Activated T-helper 17 cell treated with anti-CD3 and anti-CD28 coated beads, Interleukin-2, amount 50 U/mL, for 72 hours (primary cell): Measurements from ENCODE around the gene DACT2. TPM values are rescaled to one million over a fixed set of nuclear protein-coding genes. Genes with fewer than 3 reads are reported as not detected.
"Not testable (repeated sequence)": the region's sequence is repeated elsewhere in the genome, so short reads cannot be mapped to it uniquely, and the experiment has no call there.

Experiments used
- ATAC-seq: fragments of 150-1000 bp; cut with Tn5 transposase; replicated peaks from 2 replicates; pipeline ENCODE4 v1.10.0; 2021; ENCODE audit warnings: mild to moderate bottlenecking, moderate library complexity
- H3K27ac Mint-ChIP-seq: one replicate; pipeline ENCODE4 v1.8.0; 2022; ENCODE audit warnings: mixed read lengths
- H3K27me3 Mint-ChIP-seq: one replicate; pipeline ENCODE4 v1.8.0; 2022; ENCODE audit warnings: mixed read lengths
- H3K36me3 Mint-ChIP-seq: one replicate; pipeline ENCODE4 v1.8.0; 2022; ENCODE audit warnings: low read depth, mild to moderate bottlenecking, mixed read lengths
- H3K4me1 Mint-ChIP-seq: one replicate; pipeline ENCODE4 v1.8.0; 2022; ENCODE audit warnings: mixed read lengths
- H3K4me3 Mint-ChIP-seq: one replicate; pipeline ENCODE4 v1.8.0; 2022; ENCODE audit warnings: mild to moderate bottlenecking, mixed read lengths
- H3K9me3 Mint-ChIP-seq: one replicate; pipeline ENCODE4 v1.8.0; 2022; ENCODE audit warnings: mixed read lengths
- total RNA-seq, 2 donors: library from RNA; stranded (reverse); gene quantifications; one replicate each; pipeline ENCODE4 v1.2.3, GENCODE V29; 2022

Gene DACT2
- total RNA-seq, 2 donors from 2014 or later = 0.13 TPM; not detected in 1

GRCh38 chr6:168281314-168281713 lies 38.3 kb downstream of the DACT2 start:
- not testable (repeated sequence) for H3K4me3 Mint-ChIP-seq, H3K9me3 Mint-ChIP-seq, H3K36me3 Mint-ChIP-seq
- peak overlapping the region; percentile 65 for H3K27ac Mint-ChIP-seq
- peaks cover 22% of the 10 kb centered on the region for H3K27me3 Mint-ChIP-seq
- peaks cover 12% of the 10 kb centered on the region for H3K4me1 Mint-ChIP-seq
- peak; percentile 61 for ATAC-seq

GRCh38 chr6:168280899-168281245 lies 38.7 kb downstream of the DACT2 start:
- no peak for ATAC-seq
- H3K9me3 Mint-ChIP-seq = peaks cover 5% of the 10 kb centered on the region
- H3K27ac Mint-ChIP-seq = peak overlapping the region; percentile 65
- no peaks in the 10 kb centered on the region for H3K36me3 Mint-ChIP-seq
- peaks cover 10% of the 10 kb centered on the region for H3K4me1 Mint-ChIP-seq
- H3K4me3 Mint-ChIP-seq = no peak overlapping the region
- H3K27me3 Mint-ChIP-seq = peaks cover 22% of the 10 kb centered on the region

- H3K4me3 Mint-ChIP-seq = no peak overlapping the region
- peaks cover 5% of the 10 kb centered on the region for H3K9me3 Mint-ChIP-seq
- no peak overlapping the region for H3K27ac Mint-ChIP-seq
- H3K36me3 Mint-ChIP-seq = no peaks in the 10 kb centered on the region
- peaks cover 26% of the 10 kb centered on the region for H3K27me3 Mint-ChIP-seq
- H3K4me1 Mint-ChIP-seq = peaks cover 7% of the 10 kb centered on the region
- ATAC-seq = no peak
Observed at GRCh38 chr6:168280020-168280898, 39.3 kb downstream of the DACT2 start.

GRCh38 chr6:168279403-168279935 lies 40.1 kb downstream of the DACT2 start:
- H3K4me3 Mint-ChIP-seq = no peak overlapping the region
- H3K27me3 Mint-ChIP-seq = peaks cover 24% of the 10 kb centered on the region
- no peaks in the 10 kb centered on the region for H3K9me3 Mint-ChIP-seq
- no peaks in the 10 kb centered on the region for H3K36me3 Mint-ChIP-seq
- no peak for ATAC-seq
- peaks cover 1% of the 10 kb centered on the region for H3K4me1 Mint-ChIP-seq
- H3K27ac Mint-ChIP-seq = no peak overlapping the region

- H3K27ac Mint-ChIP-seq = no peak overlapping the region
- H3K4me1 Mint-ChIP-seq = no peaks in the 10 kb centered on the region
- ATAC-seq = no peak
- peaks cover 22% of the 10 kb centered on the region for H3K27me3 Mint-ChIP-seq
- H3K36me3 Mint-ChIP-seq = no peaks in the 10 kb centered on the region
- H3K9me3 Mint-ChIP-seq = no peaks in the 10 kb centered on the region
- H3K4me3 Mint-ChIP-seq = no peak overlapping the region
Observed at GRCh38 chr6:168278904-168279303, 40.7 kb downstream of the DACT2 start.

GRCh38 chr6:168277274-168277669 lies 42.3 kb downstream of the DACT2 start:
- no peak overlapping the region for H3K27ac Mint-ChIP-seq
- H3K9me3 Mint-ChIP-seq = no peaks in the 10 kb centered on the region
- H3K4me3 Mint-ChIP-seq = no peak overlapping the region
- no peak for ATAC-seq
- no peaks in the 10 kb centered on the region for H3K4me1 Mint-ChIP-seq
- H3K36me3 Mint-ChIP-seq = no peaks in the 10 kb centered on the region
- H3K27me3 Mint-ChIP-seq = peaks cover 24% of the 10 kb centered on the region

GRCh38 chr6:168276576-168277273 lies 42.9 kb downstream of the DACT2 start:
- no peak for ATAC-seq
- H3K9me3 Mint-ChIP-seq = no peaks in the 10 kb centered on the region
- H3K4me3 Mint-ChIP-seq = no peak overlapping the region
- no peak overlapping the region for H3K27ac Mint-ChIP-seq
- no peaks in the 10 kb centered on the region for H3K4me1 Mint-ChIP-seq
- no peaks in the 10 kb centered on the region for H3K36me3 Mint-ChIP-seq
- H3K27me3 Mint-ChIP-seq = peaks cover 20% of the 10 kb centered on the region

- no peaks in the 10 kb centered on the region for H3K4me1 Mint-ChIP-seq
- ATAC-seq = no peak
- H3K36me3 Mint-ChIP-seq = no peaks in the 10 kb centered on the region
- no peaks in the 10 kb centered on the region for H3K9me3 Mint-ChIP-seq
- H3K27ac Mint-ChIP-seq = no peak overlapping the region
- H3K27me3 Mint-ChIP-seq = peaks cover 20% of the 10 kb centered on the region
- no peak overlapping the region for H3K4me3 Mint-ChIP-seq
Observed at GRCh38 chr6:168275168-168275567, 44.4 kb downstream of the DACT2 start.

- no peaks in the 10 kb centered on the region for H3K9me3 Mint-ChIP-seq
- no peak overlapping the region for H3K4me3 Mint-ChIP-seq
- no peaks in the 10 kb centered on the region for H3K4me1 Mint-ChIP-seq
- H3K36me3 Mint-ChIP-seq = no peaks in the 10 kb centered on the region
- no peak for ATAC-seq
- peaks cover 20% of the 10 kb centered on the region for H3K27me3 Mint-ChIP-seq
- H3K27ac Mint-ChIP-seq = no peak overlapping the region
Observed at GRCh38 chr6:168274037-168274952, 45.3 kb downstream of the DACT2 start.

GRCh38 chr6:168273441-168274036 lies 46.0 kb downstream of the DACT2 start:
- Mint-ChIP-seq H3K27ac (no peak overlapping the region), H3K9me3 (no peaks in the 10 kb centered on the region), H3K27me3 (peaks cover 15% of the 10 kb centered on the region), H3K4me3 (no peak overlapping the region), H3K4me1 (peaks cover 5% of the 10 kb centered on the region), H3K36me3 (no peaks in the 10 kb centered on the region)
- ATAC-seq = no peak

- no peak overlapping the region for H3K4me3 Mint-ChIP-seq
- H3K27ac Mint-ChIP-seq = no peak overlapping the region
- ATAC-seq = no peak
- H3K27me3 Mint-ChIP-seq = peaks cover 15% of the 10 kb centered on the region
- no peaks in the 10 kb centered on the region for H3K9me3 Mint-ChIP-seq
- no peaks in the 10 kb centered on the region for H3K36me3 Mint-ChIP-seq
- peaks cover 5% of the 10 kb centered on the region for H3K4me1 Mint-ChIP-seq
Observed at GRCh38 chr6:168272415-168273325, 46.9 kb downstream of the DACT2 start.

- H3K36me3 Mint-ChIP-seq = no peaks in the 10 kb centered on the region
- no peak overlapping the region for H3K27ac Mint-ChIP-seq
- no peak for ATAC-seq
- no peak overlapping the region for H3K4me3 Mint-ChIP-seq
- peaks cover 12% of the 10 kb centered on the region for H3K27me3 Mint-ChIP-seq
- no peaks in the 10 kb centered on the region for H3K9me3 Mint-ChIP-seq
- H3K4me1 Mint-ChIP-seq = peaks cover 5% of the 10 kb centered on the region
Observed at GRCh38 chr6:168270274-168271172, 49.1 kb downstream of the DACT2 start.
